ENCODE results near the gene KRTAP29-1. TPM values are rescaled to one million over a fixed set of nuclear protein-coding genes. Genes with fewer than 3 reads are reported as not detected.
"Not testable (repeated sequence)": the region's sequence is repeated elsewhere in the genome, so short reads cannot be mapped to it uniquely, and the experiment has no call there.

The KRTAP29-1 gene
- total RNA-seq, 2 donors from 2014 or later: not detected

DNA sequence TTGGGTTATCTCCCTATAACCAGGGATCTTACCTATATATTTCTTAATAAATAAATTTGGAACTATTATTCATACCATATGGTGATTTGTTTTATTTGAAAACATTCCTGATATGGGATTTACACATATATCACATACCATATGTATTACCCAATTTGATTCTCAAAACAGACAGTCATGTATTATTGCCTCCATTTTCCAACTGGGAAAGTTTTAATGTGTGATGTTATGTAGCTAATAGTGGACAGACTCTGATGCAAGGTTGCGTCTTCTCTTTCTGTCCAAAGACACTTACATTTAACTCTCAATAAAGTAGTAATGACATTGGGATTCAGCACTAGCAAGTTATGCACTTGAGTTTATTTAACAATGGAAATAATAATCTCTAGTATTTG is 46.4 kb downstream of the KRTAP29-1 start:
- no peak overlapping the region for H3K4me3 ChIP-seq
- no peaks in the 10 kb centered on the region for H3K4me1 ChIP-seq
- H3K9me3 ChIP-seq: no peaks in the 10 kb centered on the region
- H3K36me3 ChIP-seq: no peaks in the 10 kb centered on the region
- no peak for DNase-seq
- H3K27ac ChIP-seq: no peak overlapping the region
- intact Hi-C loops (cut with DNase I): no loop called here
- no peak overlapping the region for H3K9ac ChIP-seq (ENCODE audit: low read depth in 2 of 2, low read length in 2 of 2)
- TF ChIP-seq, protein P1, sequence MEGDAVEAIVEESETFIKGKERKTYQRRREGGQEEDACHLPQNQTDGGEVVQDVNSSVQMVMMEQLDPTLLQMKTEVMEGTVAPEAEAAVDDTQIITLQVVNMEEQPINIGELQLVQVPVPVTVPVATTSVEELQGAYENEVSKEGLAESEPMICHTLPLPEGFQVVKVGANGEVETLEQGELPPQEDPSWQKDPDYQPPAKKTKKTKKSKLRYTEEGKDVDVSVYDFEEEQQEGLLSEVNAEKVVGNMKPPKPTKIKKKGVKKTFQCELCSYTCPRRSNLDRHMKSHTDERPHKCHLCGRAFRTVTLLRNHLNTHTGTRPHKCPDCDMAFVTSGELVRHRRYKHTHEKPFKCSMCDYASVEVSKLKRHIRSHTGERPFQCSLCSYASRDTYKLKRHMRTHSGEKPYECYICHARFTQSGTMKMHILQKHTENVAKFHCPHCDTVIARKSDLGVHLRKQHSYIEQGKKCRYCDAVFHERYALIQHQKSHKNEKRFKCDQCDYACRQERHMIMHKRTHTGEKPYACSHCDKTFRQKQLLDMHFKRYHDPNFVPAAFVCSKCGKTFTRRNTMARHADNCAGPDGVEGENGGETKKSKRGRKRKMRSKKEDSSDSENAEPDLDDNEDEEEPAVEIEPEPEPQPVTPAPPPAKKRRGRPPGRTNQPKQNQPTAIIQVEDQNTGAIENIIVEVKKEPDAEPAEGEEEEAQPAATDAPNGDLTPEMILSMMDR (IDR thresholded peaks at IDR 0.05): no peak
- H3K27me3 ChIP-seq: no peaks in the 10 kb centered on the region

DNA sequence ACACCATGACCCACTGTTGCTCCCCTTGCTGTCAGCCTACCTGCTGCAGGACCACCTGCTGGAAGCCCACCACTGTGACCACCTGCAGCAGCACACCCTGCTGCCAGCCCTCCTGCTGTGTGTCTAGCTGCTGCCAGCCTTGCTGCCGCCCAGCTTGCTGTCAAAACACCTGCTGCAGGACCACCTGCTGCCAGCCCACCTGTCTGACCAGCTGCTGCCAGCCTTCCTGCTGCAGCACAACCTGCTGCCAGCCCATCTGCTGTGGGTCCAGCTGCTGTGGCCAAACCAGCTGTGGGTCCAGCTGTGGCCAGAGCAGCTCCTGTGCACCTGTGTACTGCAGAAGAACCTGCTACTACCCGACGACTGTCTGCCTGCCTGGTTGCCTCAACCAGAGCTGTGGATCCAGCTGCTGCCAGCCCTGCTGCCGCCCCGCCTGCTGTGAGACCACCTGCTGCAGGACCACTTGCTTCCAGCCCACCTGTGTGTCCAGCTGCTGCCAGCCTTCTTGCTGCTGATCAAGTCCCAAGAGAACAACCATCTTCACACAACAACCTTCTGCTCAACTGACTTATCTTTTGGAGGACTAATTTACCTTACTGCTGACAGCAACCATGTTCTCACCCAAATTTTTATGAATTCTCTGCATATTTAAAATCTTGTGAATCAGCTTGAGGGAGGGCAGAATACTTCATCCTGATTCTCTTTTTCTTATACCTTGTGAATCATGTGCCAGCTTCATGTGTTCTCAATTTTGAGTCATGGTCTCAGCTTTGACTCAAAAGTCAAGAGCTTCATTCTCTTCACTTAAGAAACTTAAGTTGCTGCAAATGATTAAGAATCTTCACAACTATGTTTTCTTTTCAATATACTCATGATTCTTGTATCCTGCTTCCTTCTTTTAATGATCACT is 47.0 kb downstream of the KRTAP29-1 start, which contains the start of gene KRTAP9-9:
Gene KRTAP9-9 (plus strand): TSS at position 4 of the 910 bp plus-strand sequence.
- H3K9me3 ChIP-seq; H3K4me1 ChIP-seq; H3K9ac ChIP-seq (ENCODE audit: low read depth in 2 of 2, low read length in 2 of 2); intact Hi-C loops (cut with DNase I); DNase-seq; H3K27me3 ChIP-seq; H3K4me3 ChIP-seq; H3K27ac ChIP-seq; H3K36me3 ChIP-seq: not testable (repeated sequence)

DNA sequence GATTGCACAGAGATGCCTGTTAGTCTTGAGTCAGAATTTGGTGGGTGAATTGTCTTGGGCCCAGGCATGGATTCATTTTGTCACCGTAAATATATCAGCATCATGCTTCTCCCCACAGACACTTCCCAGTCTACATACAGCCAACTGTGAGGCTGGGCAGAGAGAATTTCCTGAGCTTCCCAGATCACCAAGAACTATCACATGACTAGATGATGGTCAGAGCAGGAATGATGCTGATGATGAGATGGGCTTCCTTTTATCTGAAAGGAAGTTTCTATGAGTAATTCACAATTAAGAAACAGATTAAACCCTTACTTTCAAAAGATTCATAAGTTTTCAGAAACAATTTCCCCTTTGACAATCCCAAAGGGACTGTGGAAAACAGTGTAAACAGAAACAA is 47.8 kb downstream of the KRTAP29-1 start:
- H3K27me3 ChIP-seq: no peaks in the 10 kb centered on the region

More for the DNA sequence above, 47.8 kb downstream of the KRTAP29-1 start:
- H3K36me3 ChIP-seq: no peaks in the 10 kb centered on the region
- no peak overlapping the region for H3K27ac ChIP-seq
- no peak for DNase-seq
- H3K9ac ChIP-seq (ENCODE audit: low read depth in 2 of 2, low read length in 2 of 2): no peak overlapping the region
- H3K4me1 ChIP-seq: no peaks in the 10 kb centered on the region
- intact Hi-C loops (cut with DNase I): no loop called here
- TF ChIP-seq, protein P1 (IDR thresholded peaks at IDR 0.05): no peak
- no peak overlapping the region for H3K4me3 ChIP-seq
- H3K9me3 ChIP-seq: no peaks in the 10 kb centered on the region

Other genes with a start within 250 kb of the KRTAP29-1 start
- not detected for gene KRTAP2-2, start 247.6 kb downstream of the KRTAP29-1 start, total RNA-seq
- not detected for gene KRTAP2-3, start 242.7 kb downstream of the KRTAP29-1 start, total RNA-seq
- not detected for gene KRTAP2-4, start 237.0 kb downstream of the KRTAP29-1 start, total RNA-seq
- gene KRTAP4-7, start 218.7 kb downstream of the KRTAP29-1 start, total RNA-seq: not detected
- not detected for gene KRTAP4-8, start 204.7 kb downstream of the KRTAP29-1 start, total RNA-seq
- gene KRTAP4-16, start 200.6 kb downstream of the KRTAP29-1 start, total RNA-seq: not detected
- not detected for gene KRTAP4-9, start 197.5 kb downstream of the KRTAP29-1 start, total RNA-seq
- not detected for gene KRTAP4-11, start 184.5 kb downstream of the KRTAP29-1 start, total RNA-seq
- gene KRTAP4-12, start 178.7 kb downstream of the KRTAP29-1 start, total RNA-seq: not detected
- gene KRTAP4-6, start 162.3 kb downstream of the KRTAP29-1 start, total RNA-seq: not detected
- not detected for gene KRTAP4-5, start 153.0 kb downstream of the KRTAP29-1 start, total RNA-seq
- gene KRTAP4-4, start 142.1 kb downstream of the KRTAP29-1 start, total RNA-seq: not detected
- not detected for gene KRTAP4-3, start 134.6 kb downstream of the KRTAP29-1 start, total RNA-seq
- not detected for gene KRTAP4-2, start 124.6 kb downstream of the KRTAP29-1 start, total RNA-seq
- gene KRTAP4-1, start 117.9 kb downstream of the KRTAP29-1 start, total RNA-seq: under 1 TPM in 1 of 2 donors, not detected in 1; 0.53 TPM
- not detected for gene KRTAP9-1, start 113.0 kb downstream of the KRTAP29-1 start, total RNA-seq
- not detected for gene KRTAP9-2, start 76.2 kb downstream of the KRTAP29-1 start, total RNA-seq
- not detected for gene KRTAP9-3, start 70.4 kb downstream of the KRTAP29-1 start, total RNA-seq
- gene KRTAP9-8, start 64.9 kb downstream of the KRTAP29-1 start, total RNA-seq: not detected
- gene KRTAP9-4, start 53.2 kb downstream of the KRTAP29-1 start, total RNA-seq: not detected
- not detected for gene KRTAP9-9, start 47.5 kb downstream of the KRTAP29-1 start, total RNA-seq
- not detected for gene KRTAP9-6, start 37.5 kb downstream of the KRTAP29-1 start, total RNA-seq
- gene KRTAP9-7, start 27.2 kb downstream of the KRTAP29-1 start, total RNA-seq: not detected
- not detected for gene KRTAP16-1, start 6.5 kb upstream of the KRTAP29-1 start, total RNA-seq
- not detected for gene KRTAP17-1, start 12.9 kb upstream of the KRTAP29-1 start, total RNA-seq
- gene KRT33A, start 48.0 kb upstream of the KRTAP29-1 start, total RNA-seq: not detected
- not detected for gene KRT33B, start 67.0 kb upstream of the KRTAP29-1 start, total RNA-seq
- gene KRT34, start 79.5 kb upstream of the KRTAP29-1 start, total RNA-seq: not detected
- gene KRT31, start 94.8 kb upstream of the KRTAP29-1 start, total RNA-seq: not detected
- not detected for gene KRT37, start 121.7 kb upstream of the KRTAP29-1 start, total RNA-seq
- not detected for gene KRT38, start 138.1 kb upstream of the KRTAP29-1 start, total RNA-seq
- gene KRT32, start 164.5 kb upstream of the KRTAP29-1 start, total RNA-seq: not detected
- gene KRT35, start 178.3 kb upstream of the KRTAP29-1 start, total RNA-seq: not detected
- not detected for gene KRT36, start 187.1 kb upstream of the KRTAP29-1 start, total RNA-seq
- under 1 TPM in 1 of 2 donors, not detected in 1; 0.25 TPM for gene KRT13, start 202.8 kb upstream of the KRTAP29-1 start, total RNA-seq
- 10 to 100 TPM in 1 of 2 donors, 1 to 10 TPM in 1; 5.8 to 20.0 TPM for gene KRT15, start 216.0 kb upstream of the KRTAP29-1 start, total RNA-seq
- 1,000 to 10,000 TPM; 2,159 to 2,203 TPM for gene KRT19, start 225.5 kb upstream of the KRTAP29-1 start, total RNA-seq

Measured in colonic mucosa (tissue), 4 donors.